NCI-H82 treated with DMSO at 0.1 percent for 48 hours (cell line): Measurements from ENCODE around the gene ACTRT2.

Experiments
- DNase-seq: peaks from one replicate; lab custom pipeline; 2025; ENCODE audit not compliant: unreplicated experiment; lab: John Stamatoyannopoulos, UW

Gene ACTRT2

GRCh38 chr1:3031401-3032221, 10.3 kb downstream of the ACTRT2 start:
- no peak for DNase-seq

GRCh38 chr1:3032371-3033039, 11.2 kb downstream of the ACTRT2 start:
- no peak for DNase-seq

DNA sequence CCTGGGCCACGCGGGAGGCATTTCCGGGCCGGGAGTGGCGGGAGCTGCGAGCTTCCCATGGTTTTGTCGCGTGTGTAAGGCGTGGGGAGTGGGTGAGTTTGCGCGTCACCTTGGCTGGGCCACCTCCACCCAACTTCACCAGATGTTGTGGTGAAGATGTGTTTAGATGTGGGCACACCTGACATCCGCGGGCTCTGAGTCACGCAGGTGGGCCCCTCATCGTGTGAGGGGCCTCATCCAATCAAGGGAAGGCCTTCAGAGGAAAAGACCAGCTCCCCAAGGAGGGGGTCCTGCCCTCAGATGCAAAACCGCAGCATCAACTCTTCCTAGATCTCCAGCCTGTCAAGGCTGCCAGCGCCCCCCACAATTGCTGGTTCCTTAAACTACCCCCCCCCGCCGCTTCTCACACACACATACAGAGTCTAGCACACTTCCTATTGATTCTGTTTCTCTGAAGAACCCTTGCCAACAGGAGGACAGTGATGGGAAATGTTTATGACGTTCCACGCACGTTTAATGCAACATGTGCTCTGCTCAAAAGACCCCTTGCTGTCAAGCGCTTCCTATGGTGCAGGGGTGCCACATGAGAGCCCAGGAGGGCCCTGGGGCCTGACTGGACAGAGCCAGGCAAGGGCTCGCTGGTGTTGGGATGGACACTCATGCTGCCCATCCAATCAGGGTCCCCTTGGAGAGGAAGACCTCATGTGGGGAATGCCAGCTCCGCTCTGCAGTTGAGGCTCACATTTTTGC, 11.9 kb downstream of the ACTRT2 start:
- no peak for DNase-seq

GRCh38 chr1:3033790-3034090, 12.5 kb downstream of the ACTRT2 start:
- DNase-seq, result no peak

GRCh38 chr1:3034162-3034561, 12.9 kb downstream of the ACTRT2 start:
- no peak for DNase-seq

DNA sequence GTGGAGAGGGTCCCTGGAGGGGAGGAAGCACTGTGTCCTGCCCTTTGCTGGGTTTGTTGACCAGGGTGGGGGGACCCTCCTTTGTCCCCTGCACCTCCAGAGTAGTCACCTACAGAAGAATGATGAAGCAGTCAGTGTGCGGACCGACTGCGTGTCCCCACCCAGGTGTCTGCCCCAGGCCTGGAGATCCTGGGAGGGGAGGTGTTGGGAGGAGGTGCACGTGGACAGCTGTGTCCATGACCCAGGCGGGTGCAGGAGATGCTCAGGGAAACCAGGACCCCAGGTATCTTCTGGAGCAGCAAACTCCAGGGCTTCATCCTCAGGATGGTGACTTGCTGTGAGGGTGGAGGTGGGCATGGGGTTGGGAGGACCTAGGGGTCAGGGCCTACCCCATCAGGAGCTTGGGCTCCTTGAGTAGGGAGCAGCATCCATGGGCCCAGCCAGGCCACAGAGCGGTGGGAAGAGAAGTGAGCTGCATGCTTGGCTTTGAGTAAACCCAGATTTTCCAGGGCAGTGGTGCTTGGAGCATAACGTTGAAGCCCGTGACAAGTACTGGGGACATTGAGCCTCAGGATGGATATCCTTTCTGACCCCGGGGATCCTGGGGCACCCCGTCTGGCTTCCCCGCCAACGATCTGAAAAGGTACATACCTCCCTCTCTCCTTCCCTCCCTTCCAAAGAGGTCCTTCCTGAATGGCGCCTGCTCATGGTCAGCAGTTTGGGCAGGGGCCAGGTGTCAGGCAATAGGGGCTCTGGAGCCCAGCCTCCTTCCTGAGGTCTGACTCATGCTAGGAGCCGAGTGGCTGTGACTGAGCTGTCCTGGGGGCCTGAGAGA, 13.7 kb downstream of the ACTRT2 start:
- no peak for DNase-seq

DNA sequence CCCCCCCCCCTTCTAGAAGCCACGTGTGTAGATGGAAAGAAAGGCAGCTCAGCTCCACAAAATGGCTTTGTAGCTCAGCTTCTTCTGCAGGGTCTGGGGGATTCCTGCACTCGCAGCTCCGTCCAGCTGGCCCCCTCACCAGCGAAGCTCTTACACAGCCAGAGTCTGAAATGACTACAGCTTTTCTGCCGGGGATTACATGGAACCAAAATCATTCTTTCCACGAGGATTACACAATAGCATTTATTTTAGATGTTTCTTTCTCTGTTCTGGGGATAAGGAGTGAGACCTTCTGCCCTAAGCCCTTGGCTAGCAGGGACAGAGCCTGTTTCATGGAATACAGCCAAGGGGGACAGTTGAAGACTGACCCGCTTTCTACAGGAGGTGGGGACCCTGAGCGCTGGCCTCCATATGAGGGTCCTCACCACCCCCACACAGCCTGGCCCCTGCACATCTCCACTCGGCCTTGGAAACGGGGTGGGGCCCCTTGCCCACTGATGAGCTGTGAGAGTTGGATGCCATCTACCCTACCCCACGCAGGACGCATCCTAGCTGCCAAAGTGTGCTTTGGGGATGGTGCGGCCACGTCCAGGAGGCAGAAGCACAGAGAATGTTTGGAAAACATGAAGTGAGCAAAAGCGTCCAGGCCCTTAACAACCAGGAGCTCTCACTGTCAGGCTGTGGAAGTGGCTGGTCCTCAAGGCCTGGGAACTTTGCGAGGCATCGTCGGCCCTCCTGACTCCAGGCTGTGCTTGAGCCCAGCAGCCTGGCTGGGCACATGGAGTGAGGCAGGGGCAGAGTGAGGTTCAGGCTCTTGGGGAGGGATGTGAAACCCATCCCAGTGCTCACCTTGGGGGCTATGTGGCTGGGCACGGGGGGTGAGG, 14.5 kb downstream of the ACTRT2 start:
- no peak for DNase-seq

GRCh38 chr1:3036447-3037280, 15.4 kb downstream of the ACTRT2 start:
- DNase-seq, result no peak

DNA sequence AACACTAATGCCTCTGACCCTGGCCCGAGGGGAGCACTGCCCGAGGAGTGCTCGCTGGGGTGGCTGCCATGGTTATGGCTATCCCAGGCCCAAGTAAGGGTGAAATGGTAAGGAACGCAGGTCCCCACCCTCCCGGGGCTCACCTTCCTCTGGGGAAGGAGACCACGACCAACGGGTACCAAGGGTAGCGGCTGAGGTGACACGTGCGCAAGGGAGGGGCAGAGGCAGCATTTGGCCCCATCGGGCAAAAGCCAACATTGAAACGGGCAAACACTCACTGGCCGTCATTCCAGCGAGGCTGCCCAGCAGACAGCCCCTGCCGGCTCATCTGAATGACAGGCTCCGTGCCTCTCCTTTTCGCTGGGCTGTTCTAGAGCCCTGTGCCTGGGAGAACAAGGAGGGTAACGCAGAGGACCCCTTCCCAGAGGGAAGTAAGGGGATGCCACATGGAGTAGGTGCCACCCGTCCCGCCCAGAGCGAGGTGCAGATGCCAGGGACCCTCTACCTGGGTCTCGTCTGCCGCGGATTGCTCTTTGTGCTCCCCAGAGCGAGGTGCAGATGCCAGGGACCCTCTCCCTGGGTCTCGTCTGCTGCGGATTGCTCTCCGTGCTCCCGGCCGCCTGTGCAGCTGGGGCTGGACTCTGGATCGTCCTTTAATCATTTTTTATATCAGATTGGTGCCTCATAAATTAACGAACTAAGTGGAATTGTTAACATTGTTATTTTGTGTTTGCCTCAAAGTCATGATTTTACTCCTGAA, 16.2 kb downstream of the ACTRT2 start:
- DNase-seq, result no peak

DNA sequence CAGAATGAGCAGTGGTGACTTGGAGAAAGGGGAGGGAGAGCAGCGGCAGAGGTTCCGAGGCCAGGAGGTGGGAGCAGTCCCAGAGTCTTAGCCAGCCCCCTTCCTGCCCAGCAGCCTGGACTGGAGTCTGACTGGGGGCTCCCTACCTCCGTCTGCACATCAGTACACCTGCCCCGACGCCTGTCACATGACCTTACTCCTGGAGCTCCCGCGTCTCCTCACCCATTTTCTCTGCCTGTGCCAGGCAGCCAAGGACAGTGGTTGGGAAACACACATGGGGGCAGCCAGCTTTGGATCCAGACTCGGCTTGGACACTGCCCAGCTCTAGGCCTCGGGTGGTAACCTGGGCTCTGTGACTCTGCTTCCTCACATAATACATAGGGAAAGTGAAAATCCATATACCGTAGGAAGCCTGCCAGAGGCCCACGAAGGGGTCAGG, 16.9 kb downstream of the ACTRT2 start:
- no peak for DNase-seq

DNA sequence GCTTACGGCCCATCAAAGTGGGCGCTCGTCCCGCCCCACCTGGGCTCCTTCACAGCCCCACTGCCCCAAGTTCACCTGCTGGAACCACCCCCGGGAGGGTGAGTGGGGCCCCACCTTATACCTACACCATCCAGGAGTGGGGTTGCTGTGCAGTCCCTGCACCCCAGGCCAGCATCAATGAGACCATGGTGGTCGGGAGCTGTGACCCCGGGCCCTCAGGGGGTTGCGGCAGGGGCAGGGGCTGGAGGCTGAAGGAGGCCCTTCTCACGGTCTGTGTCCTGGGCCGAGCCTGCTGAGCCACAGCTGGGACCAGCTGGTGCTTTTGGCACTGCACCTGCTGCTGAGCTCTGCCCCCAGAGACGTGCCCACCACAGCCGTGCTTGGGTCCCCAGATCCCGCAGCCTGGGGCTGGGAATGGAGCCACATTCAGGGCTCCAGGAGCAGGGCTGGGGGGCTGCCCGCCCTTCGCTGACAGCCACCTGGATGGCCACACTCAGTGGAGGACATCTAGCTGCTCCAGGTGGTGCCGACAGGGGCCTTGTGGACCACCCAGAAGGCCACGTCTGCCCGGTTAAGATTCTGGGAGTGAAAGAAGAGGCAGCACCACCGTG, 17.4 kb downstream of the ACTRT2 start:
- DNase-seq, result no peak

GRCh38 chr1:3040004-3040403, 18.7 kb downstream of the ACTRT2 start:
- no peak for DNase-seq

- no peak for DNase-seq
These were observed 21.2 kb downstream of the ACTRT2 start for GRCh38 chr1:3042481-3042880.

DNA sequence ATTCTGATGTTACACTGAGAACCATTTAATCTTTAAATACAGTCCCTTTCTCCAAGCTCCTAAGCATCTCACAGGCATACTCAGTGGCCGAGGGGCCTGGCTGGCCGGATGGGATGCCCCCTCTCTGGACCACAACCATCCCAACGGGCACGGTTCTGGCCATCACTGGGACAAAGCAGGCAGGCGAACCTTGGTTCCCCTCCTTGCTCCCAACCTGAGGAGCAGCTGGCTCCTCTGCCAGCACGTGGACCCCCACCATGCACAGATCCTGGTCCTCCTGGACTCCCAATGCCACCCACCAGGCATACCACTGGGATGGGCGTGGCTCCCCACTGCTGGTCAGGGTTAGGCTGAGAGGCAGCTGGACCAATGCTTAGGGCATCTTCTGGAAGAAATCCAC, 27.9 kb downstream of the ACTRT2 start:
- DNase-seq, result no peak

DNA sequence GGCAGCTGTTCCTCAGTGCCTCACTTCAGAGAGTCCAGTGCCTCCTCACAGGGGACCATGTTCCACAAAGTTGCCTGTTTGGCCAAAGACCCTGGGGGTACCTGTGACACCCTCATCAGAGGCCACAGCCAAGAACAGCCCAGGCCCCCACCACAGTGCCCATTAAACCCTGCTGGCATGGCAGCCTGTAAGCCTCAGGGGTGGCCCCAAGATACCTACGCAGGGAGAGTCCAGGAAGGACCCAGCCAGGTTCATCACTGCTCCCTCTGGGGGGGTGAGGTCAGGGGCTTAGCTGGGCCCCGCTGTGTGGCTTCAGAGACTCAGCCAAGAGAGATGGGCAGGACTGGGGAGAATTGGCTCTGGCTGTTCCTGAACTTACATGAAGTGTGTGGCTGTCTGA, 28.6 kb downstream of the ACTRT2 start:
- DNase-seq, result no peak

DNA sequence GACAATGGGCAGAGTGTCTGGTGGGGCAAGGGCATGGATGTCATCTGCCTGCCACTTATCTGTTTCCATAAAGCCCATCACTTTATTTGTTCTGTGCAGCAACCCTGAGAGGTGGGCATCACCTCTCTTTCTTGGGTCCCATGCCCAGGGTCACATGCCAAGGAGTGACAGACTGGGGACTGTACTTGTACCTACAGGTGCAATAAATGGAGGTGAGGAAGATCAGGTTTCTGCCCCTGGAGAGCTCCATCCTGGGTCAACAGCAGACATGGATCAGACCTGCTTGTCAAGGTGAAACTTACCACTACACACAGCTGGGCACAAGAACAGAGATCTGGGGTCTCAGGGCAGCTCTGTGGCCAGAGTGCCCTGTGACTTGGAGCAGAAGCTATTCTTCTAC, 29.3 kb downstream of the ACTRT2 start:
- no peak for DNase-seq

DNA sequence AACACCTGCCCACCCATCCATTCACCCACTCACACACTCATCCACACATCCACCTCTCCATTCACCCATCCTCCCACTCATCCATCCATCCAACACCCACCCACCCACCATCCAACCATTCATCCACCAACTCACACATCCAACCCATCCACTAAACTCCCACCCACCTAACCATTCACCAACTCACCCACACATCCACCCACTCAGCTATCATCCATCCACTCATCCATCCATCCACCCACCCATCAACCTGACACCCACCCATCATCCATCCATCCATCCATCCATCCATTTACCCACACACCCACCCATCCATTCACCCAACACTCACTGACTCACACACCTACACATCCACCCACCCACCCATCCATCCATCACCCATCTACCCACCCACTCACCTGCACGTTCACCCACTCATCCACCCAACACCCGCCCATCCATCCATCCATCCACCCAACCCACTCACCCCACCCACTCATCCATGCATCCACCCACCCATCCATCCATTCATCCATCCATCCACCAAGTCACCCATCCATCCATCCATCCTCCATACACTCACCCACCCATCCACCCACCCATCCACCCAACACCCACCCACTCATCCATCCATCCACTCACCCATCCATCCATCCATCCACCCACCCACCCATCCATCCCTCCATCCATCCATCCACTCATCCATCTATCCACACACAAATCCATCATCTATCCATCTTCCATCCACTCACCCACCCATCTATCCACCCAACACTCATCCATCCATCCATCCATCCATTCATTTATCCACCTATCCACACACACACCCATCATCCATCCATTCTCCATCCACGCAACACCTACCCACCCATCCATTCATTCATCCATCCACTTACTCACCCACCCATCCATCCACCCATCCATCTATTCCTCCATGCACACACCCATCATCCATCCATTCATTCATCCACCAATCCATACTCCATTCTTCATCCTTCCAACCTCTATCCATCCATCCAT, 30.3 kb downstream of the ACTRT2 start:
- no peak for DNase-seq
